Glutamatergic neuron (in vitro differentiated cells): ENCODE data around the gene TAF13. TPM values are rescaled to one million over a fixed set of nuclear protein-coding genes. Genes with fewer than 3 reads are reported as not detected.
A peak's percentile ranks its signal among the peaks of the same experiment; 100 is the strongest.

Experiments used
- DNase-seq: peaks from one replicate; pipeline ENCODE4 v3.0.0; 2022
- H3K27ac Mint-ChIP-seq: one replicate; pipeline ENCODE4 v1.8.0; 2020; ENCODE audit warnings: mild to moderate bottlenecking, mixed read lengths, inconsistent platforms; ENCODE audit not compliant: unreplicated experiment
- H3K27me3 Mint-ChIP-seq: one replicate; pipeline ENCODE4 v1.8.0; 2020; ENCODE audit warnings: mild to moderate bottlenecking, moderate library complexity, mixed read lengths, inconsistent platforms; ENCODE audit not compliant: unreplicated experiment
- H3K36me3 Mint-ChIP-seq: one replicate; pipeline ENCODE4 v1.8.0; 2020; ENCODE audit warnings: mild to moderate bottlenecking, mixed read lengths, inconsistent platforms; ENCODE audit not compliant: unreplicated experiment
- H3K4me1 Mint-ChIP-seq: one replicate; pipeline ENCODE4 v1.8.0; 2020; ENCODE audit warnings: mild to moderate bottlenecking, low read depth, mixed read lengths, inconsistent platforms; ENCODE audit not compliant: unreplicated experiment
- H3K4me3 Mint-ChIP-seq: one replicate; pipeline ENCODE4 v1.8.0; 2020; ENCODE audit warnings: mild to moderate bottlenecking, mixed read lengths, inconsistent platforms; ENCODE audit not compliant: unreplicated experiment
- H3K9me3 Mint-ChIP-seq: one replicate; pipeline ENCODE4 v1.8.0; 2020; ENCODE audit warnings: mild to moderate bottlenecking, moderate library complexity, mixed read lengths, inconsistent platforms; ENCODE audit not compliant: unreplicated experiment
- CTCF ChIP-seq: fragments of 200-600 bp; sonication (generic); IDR thresholded peaks from one replicate; pipeline ENCODE4 v1.5.0; 2021; ENCODE audit not compliant: partially characterized antibody, unreplicated experiment
- total RNA-seq: library from RNA; stranded (reverse); fragmentation: NEBNext Ultra II Directional; extraction: Animal tissue kit (Norgen Biotek cat#: 25700); gene quantifications from one replicate; pipeline ENCODE4 v1.2.1, GENCODE V29; 2021; ENCODE audit not compliant: unreplicated experiment

TAF13 gene
- total RNA-seq, 1 donor from 2014 or later = 66.0 TPM

GRCh38 chr1:109048335-109048734, 27.5 kb downstream of the TAF13 start:
- H3K4me3 Mint-ChIP-seq = no peak overlapping the region
- H3K27ac Mint-ChIP-seq = no peak overlapping the region
- no peak for DNase-seq
- no peaks in the 10 kb centered on the region for H3K4me1 Mint-ChIP-seq
- no peaks in the 10 kb centered on the region for H3K9me3 Mint-ChIP-seq
- TF ChIP-seq CTCF = no peak
- no peaks in the 10 kb centered on the region for H3K27me3 Mint-ChIP-seq
- H3K36me3 Mint-ChIP-seq = no peaks in the 10 kb centered on the region

GRCh38 chr1:109047339-109047738, 28.5 kb downstream of the TAF13 start:
- H3K36me3 Mint-ChIP-seq = no peaks in the 10 kb centered on the region
- no peak overlapping the region for H3K27ac Mint-ChIP-seq

GRCh38 chr1:109046671-109047070, 29.1 kb downstream of the TAF13 start:
- no peak for TF ChIP-seq CTCF
- Mint-ChIP-seq H3K27ac (no peak overlapping the region), H3K36me3 (no peaks in the 10 kb centered on the region), H3K27me3 (no peaks in the 10 kb centered on the region), H3K9me3 (peaks cover 3% of the 10 kb centered on the region), H3K4me3 (no peak overlapping the region), H3K4me1 (peaks cover 2% of the 10 kb centered on the region)
- no peak for DNase-seq

More at GRCh38 chr1:109047339-109047738, 28.5 kb downstream of the TAF13 start:
- peaks cover 2% of the 10 kb centered on the region for H3K4me1 Mint-ChIP-seq
- no peak for TF ChIP-seq CTCF
- H3K4me3 Mint-ChIP-seq = no peak overlapping the region
- H3K27me3 Mint-ChIP-seq = no peaks in the 10 kb centered on the region
- DNase-seq = no peak
- H3K9me3 Mint-ChIP-seq = peaks cover 2% of the 10 kb centered on the region

GRCh38 chr1:109045595-109045994, 30.2 kb downstream of the TAF13 start:
- DNase-seq = no peak
- peaks cover 4% of the 10 kb centered on the region for H3K27me3 Mint-ChIP-seq
- H3K27ac Mint-ChIP-seq = no peak overlapping the region
- no peaks in the 10 kb centered on the region for H3K36me3 Mint-ChIP-seq
- no peak for TF ChIP-seq CTCF
- H3K9me3 Mint-ChIP-seq = peaks cover 3% of the 10 kb centered on the region
- no peak overlapping the region for H3K4me3 Mint-ChIP-seq
- peaks cover 2% of the 10 kb centered on the region for H3K4me1 Mint-ChIP-seq

DNA sequence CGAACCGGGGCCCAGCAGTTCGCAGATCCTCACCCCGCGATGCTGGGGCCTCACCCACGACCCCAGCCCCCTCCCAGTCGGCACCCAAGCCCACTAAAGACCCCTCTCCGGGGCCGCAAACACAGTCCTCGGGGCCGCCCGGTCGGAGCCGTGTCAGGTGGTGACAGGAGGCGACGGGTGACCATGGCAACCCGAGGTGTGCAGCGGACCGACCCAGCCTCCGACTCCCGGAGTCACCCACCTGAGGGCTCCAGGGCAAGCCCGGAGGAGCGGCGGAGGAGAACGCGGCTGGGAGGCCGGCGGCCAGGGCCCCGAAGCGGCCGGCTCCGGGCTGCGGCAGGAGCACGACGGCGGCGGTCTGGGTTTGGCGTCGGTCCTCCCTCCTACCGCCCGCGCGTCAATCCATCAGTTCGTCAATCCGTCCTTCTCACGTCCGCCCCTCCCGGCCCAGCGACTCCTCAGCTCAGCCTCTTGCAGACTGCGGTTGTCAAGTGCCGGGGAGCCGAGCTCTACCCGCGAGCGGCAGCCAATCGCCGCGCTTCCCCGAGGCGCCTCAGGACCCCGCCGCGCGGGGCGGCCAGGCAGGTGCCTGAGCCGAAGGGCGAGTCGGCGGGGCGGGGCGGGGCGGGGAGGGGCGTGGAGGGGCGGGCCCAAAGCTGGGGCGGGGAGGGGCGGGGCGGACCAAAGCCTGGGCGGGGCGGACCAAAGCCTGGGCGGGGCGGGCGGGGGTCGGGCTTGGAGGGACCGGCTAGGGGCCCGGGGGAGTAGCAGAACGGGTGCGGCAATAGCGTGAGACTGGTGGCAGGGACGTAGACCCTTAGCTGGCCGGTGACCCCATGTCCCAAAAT, 34.0 kb downstream of the TAF13 start, which contains the start of gene WDR47:
Gene WDR47 (minus strand): TSS at position 482 of the 848 bp plus-strand sequence. CDS start 18,590 bp downstream, outside the sequence.
- Mint-ChIP-seq H3K27me3 (peaks cover 4% of the 10 kb centered on the region), H3K36me3 (no peaks in the 10 kb centered on the region), H3K9me3 (peaks cover 6% of the 10 kb centered on the region), H3K4me3 (peak within 1 kb of the TSS; percentile 95), H3K27ac (peak within 1 kb of the TSS; percentile 98), H3K4me1 (peaks cover 2% of the 10 kb centered on the region)
- peak; percentile 95 for DNase-seq
- no peak for TF ChIP-seq CTCF
